H1 (cell line): ENCODE measurements around the gene IPO9. TPM values are rescaled to one million over a fixed set of nuclear protein-coding genes. Genes with fewer than 3 reads are reported as not detected.

Experiments used
- ATF2 ChIP-seq: IDR thresholded peaks from 2 replicates; pipeline ENCODE4 v1.6.1; 2012; ENCODE audit warnings: low read length, inconsistent platforms
- BACH1 ChIP-seq: IDR thresholded peaks from 2 replicates; pipeline ENCODE4 v1.6.1; 2012; ENCODE audit warnings: low read length, improper control_type of control experiment
- TBP ChIP-seq: IDR thresholded peaks from 2 replicates; pipeline ENCODE4 v1.6.1; 2011; ENCODE audit warnings: low read depth, low read length, improper control_type of control experiment
- USF2 ChIP-seq: IDR thresholded peaks from 2 replicates; pipeline ENCODE4 v1.6.1; 2011; ENCODE audit warnings: low read length, improper control_type of control experiment
- polyA plus RNA-seq, 7 experiments: library from polyadenylated mRNA; depleted of rRNA in 3 of 7; stranded (reverse) in 5 of 7; unstranded in 2 of 7; fragments of >200 nt in 5 of 7; fragments of 200-250 nt in 2 of 7; gene quantifications; 1 replicate in 5 of 7; 2 replicates in 1 of 7; 4 replicates in 1 of 7; pipeline versions ENCODE4 v1.2.1 to v1.2.3, GENCODE V29; 2011 to 2013; ENCODE audit warnings: missing spikeins in 2 of 7, mixed read lengths in 2 of 7
- total RNA-seq: library from RNA; stranded (reverse); fragmentation: NEBNext Ultra II Directional; extraction: Animal tissue kit (Norgen Biotek cat#: 25700); gene quantifications from 2 replicates; pipeline ENCODE4 v1.2.1, GENCODE V29; 2021

Gene IPO9
- total and polyA plus RNA-seq, 2 of the 8 experiments (the other 6 are each of a cell fraction or from before 2014, with no cell fraction given) = 61.0 to 122 TPM

- TF ChIP-seq ATF2 (no peak), USF2 (no peak), TBP (no peak), BACH1 (no peak)
- TF ChIP-seq, all 59 proteins: peak for 0
Observed at GRCh38 chr1:201791779-201792173, 37.2 kb upstream of the IPO9 start (continued).
